Measurements from ENCODE around the gene FAM193A. TPM values are rescaled to one million over a fixed set of nuclear protein-coding genes. Genes with fewer than 3 reads are reported as not detected.
A peak's percentile ranks its signal among the peaks of the same experiment; 100 is the strongest.

FAM193A gene
- polyA plus RNA-seq (2011; rRNA removed) (5.5 and 5.9 TPM in 2 replicates), polyA minus RNA-seq (2011; rRNA and poly(A)+ RNA removed) (17.7 and 21.9 TPM in 2 replicates)

DNA sequence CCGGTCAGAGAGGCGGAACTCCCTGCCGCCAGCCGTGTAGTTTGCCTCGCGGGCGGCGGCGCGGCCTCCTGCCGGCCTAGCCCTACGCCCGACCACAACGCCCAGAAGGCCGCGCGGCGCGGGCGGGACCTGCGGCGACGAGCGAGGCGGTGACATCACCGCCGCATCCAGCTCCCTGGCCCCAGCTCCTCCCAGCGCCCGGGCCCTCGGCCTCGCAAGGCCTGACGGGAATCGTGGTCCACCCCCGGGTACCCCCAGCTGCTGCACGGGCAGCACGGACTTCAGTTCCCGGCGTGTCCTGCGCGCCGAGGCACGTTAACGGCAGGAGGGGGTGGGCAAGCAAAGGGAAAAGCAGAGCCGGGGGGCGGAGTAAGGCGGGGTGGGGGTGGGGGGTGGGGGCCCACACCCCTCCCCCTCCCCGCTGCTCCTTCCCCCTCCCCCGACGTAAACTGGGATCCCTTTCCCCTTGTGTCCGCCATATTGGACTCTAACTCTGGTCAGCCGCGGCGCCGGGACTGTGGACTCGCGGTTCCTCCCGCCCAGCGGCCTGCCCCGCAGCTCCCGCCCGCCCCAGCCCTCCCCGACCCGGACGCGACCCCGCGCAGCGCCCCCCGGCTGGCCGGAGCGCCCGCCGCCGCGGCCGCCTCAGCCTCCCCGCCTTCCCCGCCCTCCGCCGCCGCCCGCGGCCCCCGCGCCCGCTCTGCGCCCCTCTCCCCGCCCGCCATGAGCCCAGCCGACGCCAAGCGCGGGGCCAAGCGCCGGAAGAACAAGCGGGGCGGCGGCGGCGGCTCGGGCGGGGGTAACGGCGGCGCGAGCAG is at the start of gene FAM193A:
Gene FAM193A (plus strand): TSS at position 455 of the 818 bp plus-strand sequence. CDS start 269 bp downstream, at position 724.
- DNase-seq (ENCODE audit: low read depth), result peak; percentile 96
- ChIA-PET POLR2A (interaction anchor here (0.6 kb wide), 1 partner anchor 13 kb away, joined by 8 read pairs; no protein-coding TSS in a partner anchor), CTCF (interaction anchor here (0.9 kb wide), 1 partner anchor 169 kb away, joined by 4 read pairs; no protein-coding TSS in a partner anchor)
- no peaks in the 10 kb centered on the region for H3K36me3 ChIP-seq (ENCODE audit: control insufficient read depth, insufficient read depth, low read length)
- peak within 1 kb of the TSS; percentile 88 for H3K4me3 ChIP-seq (ENCODE audit: low read depth, low read length)
- H3K27me3 ChIP-seq (ENCODE audit: control insufficient read depth, insufficient read depth, low read length), result no peaks in the 10 kb centered on the region
- TF ChIP-seq, protein P1, sequence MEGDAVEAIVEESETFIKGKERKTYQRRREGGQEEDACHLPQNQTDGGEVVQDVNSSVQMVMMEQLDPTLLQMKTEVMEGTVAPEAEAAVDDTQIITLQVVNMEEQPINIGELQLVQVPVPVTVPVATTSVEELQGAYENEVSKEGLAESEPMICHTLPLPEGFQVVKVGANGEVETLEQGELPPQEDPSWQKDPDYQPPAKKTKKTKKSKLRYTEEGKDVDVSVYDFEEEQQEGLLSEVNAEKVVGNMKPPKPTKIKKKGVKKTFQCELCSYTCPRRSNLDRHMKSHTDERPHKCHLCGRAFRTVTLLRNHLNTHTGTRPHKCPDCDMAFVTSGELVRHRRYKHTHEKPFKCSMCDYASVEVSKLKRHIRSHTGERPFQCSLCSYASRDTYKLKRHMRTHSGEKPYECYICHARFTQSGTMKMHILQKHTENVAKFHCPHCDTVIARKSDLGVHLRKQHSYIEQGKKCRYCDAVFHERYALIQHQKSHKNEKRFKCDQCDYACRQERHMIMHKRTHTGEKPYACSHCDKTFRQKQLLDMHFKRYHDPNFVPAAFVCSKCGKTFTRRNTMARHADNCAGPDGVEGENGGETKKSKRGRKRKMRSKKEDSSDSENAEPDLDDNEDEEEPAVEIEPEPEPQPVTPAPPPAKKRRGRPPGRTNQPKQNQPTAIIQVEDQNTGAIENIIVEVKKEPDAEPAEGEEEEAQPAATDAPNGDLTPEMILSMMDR (IDR thresholded peaks at IDR 0.05; ENCODE audit: insufficient read depth, low read depth, low read length), result no peak

GRCh38 chr4:2486981-2487380 is 49.5 kb upstream of the FAM193A start:
- ChIA-PET POLR2A (no interaction called here), CTCF (no interaction called here)
- Histone ChIP-seq H3K27me3 (ENCODE audit: control insufficient read depth, insufficient read depth, low read length) (no peaks in the 10 kb centered on the region), H3K4me3 (ENCODE audit: low read depth, low read length) (no peak overlapping the region), H3K36me3 (ENCODE audit: control insufficient read depth, insufficient read depth, low read length) (peaks cover 4% of the 10 kb centered on the region; the same call in 1 of the 2 replicates)
- TF ChIP-seq, protein P1 (IDR thresholded peaks at IDR 0.05; ENCODE audit: insufficient read depth, low read depth, low read length), result no peak
- DNase-seq (ENCODE audit: low read depth), result no peak

- Histone ChIP-seq H3K27me3 (ENCODE audit: control insufficient read depth, insufficient read depth, low read length) (no peaks in the 10 kb centered on the region), H3K36me3 (ENCODE audit: control insufficient read depth, insufficient read depth, low read length) (peaks cover 6% of the 10 kb centered on the region; the same call in 1 of the 2 replicates), H3K4me3 (ENCODE audit: low read depth, low read length) (no peak overlapping the region)
- no peak for DNase-seq (ENCODE audit: low read depth)
- TF ChIP-seq, protein P1 (IDR thresholded peaks at IDR 0.05; ENCODE audit: insufficient read depth, low read depth, low read length), result no peak
- CTCF ChIA-PET, result interaction anchor here (0.6 kb wide), 1 partner anchor 57 kb away, joined by 3 read pairs; no protein-coding TSS in a partner anchor
- POLR2A ChIA-PET, result no interaction called here
These were observed 48.8 kb upstream of the FAM193A start for GRCh38 chr4:2487632-2488031.

DNA sequence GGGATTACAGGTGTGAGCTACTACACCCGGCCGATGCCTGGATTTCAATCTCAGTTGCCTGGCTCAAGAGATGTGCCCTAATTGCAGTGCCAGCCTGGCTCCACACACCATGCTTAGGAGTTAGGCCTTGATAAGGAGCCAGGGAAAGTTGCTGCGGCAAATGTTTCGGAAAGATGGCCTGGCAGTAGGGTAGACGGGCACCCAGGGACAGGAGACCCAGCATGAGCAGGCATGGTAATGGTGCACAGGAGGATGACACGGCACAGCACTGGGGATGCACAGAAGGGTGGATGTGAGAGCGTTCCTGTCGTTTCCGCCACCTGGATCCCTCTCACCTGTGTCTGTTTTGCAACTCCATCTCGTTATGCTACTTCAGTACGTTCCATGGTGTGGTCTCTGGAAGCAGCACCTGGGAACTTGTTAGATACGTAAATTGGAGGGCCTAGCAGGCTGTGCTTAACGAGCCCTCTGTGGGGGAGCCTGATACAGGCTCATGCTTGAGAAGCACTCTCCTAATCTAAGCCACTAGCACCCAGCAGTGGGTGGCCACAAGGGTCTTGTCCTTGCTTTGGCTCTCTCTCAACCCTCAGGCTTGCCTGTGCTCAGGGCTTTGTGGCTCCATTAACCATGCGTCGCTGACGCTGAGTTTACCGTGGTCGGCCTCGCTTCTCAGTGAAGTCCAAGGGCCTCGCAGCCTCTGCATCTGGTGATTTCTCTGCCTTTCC is 47.2 kb upstream of the FAM193A start:
- CTCF ChIA-PET, result no interaction called here
- no peaks in the 10 kb centered on the region for H3K27me3 ChIP-seq (ENCODE audit: control insufficient read depth, insufficient read depth, low read length)
- POLR2A ChIA-PET, result no interaction called here
- TF ChIP-seq, protein P1 (IDR thresholded peaks at IDR 0.05; ENCODE audit: insufficient read depth, low read depth, low read length), result no peak
- peaks cover 6% of the 10 kb centered on the region; the same call in 1 of the 2 replicates for H3K36me3 ChIP-seq (ENCODE audit: control insufficient read depth, insufficient read depth, low read length)
- DNase-seq (ENCODE audit: low read depth), result no peak
- H3K4me3 ChIP-seq (ENCODE audit: low read depth, low read length), result no peak overlapping the region
